GM12892 (cell line): ENCODE measurements around the gene KRIT1.

Source experiments
- POLR2A ChIP-seq: IDR thresholded peaks from 2 replicates; pipeline ENCODE4 v1.6.1; 2011; ENCODE audit warnings: low read depth, low read length, control low read depth
- POLR2AphosphoS5 ChIP-seq: IDR thresholded peaks from 2 replicates; pipeline ENCODE4 v1.6.1; 2011; ENCODE audit warnings: low read depth, low read length, control low read depth
- TAF1 ChIP-seq: IDR thresholded peaks from 2 replicates; pipeline ENCODE4 v1.6.1; 2011; ENCODE audit warnings: low read depth, mild to moderate bottlenecking, control low read depth, low read length, borderline replicate concordance

- TF ChIP-seq POLR2A (no peak), POLR2AphosphoS5 (no peak), TAF1 (no peak)
Observed at GRCh38 chr7:92205987-92206386, 39.7 kb downstream of the KRIT1 start.
